ENCODE data around the gene PPM1L.

PPM1L gene

DNA sequence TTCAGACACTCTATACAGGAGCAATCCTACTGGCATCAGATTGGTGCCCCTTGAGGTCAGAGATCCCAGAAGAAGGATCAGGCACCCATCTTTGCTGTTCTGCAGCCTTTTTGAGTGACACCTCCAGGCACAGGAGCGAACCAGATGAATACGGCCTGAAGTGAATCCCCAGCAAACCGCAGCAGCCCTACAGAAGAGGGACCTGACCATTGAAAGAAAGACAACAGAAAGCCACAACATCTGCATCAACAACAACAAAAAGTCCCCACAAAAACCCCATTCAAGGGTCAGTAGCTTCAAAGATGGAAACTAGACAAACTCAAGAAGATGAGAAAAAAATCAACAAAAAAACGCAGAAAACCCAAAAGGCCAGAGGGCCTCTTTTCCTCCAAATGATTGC, 130.4 kb downstream of the PPM1L start:
- in situ Hi-C loops (cut with MboI; ENCODE audit: low pct_unique_long_range_greater_than_20kb, low sequenced_read_pairs, unreplicated experiment) = no loop called here
- DNase-seq (ENCODE audit: low spot score) = peak; percentile 27
- TF ChIP-seq, protein P1, sequence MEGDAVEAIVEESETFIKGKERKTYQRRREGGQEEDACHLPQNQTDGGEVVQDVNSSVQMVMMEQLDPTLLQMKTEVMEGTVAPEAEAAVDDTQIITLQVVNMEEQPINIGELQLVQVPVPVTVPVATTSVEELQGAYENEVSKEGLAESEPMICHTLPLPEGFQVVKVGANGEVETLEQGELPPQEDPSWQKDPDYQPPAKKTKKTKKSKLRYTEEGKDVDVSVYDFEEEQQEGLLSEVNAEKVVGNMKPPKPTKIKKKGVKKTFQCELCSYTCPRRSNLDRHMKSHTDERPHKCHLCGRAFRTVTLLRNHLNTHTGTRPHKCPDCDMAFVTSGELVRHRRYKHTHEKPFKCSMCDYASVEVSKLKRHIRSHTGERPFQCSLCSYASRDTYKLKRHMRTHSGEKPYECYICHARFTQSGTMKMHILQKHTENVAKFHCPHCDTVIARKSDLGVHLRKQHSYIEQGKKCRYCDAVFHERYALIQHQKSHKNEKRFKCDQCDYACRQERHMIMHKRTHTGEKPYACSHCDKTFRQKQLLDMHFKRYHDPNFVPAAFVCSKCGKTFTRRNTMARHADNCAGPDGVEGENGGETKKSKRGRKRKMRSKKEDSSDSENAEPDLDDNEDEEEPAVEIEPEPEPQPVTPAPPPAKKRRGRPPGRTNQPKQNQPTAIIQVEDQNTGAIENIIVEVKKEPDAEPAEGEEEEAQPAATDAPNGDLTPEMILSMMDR (IDR thresholded peaks at IDR 0.05; ENCODE audit: extremely low read depth, insufficient read depth, missing control alignments) = no peak

DNA sequence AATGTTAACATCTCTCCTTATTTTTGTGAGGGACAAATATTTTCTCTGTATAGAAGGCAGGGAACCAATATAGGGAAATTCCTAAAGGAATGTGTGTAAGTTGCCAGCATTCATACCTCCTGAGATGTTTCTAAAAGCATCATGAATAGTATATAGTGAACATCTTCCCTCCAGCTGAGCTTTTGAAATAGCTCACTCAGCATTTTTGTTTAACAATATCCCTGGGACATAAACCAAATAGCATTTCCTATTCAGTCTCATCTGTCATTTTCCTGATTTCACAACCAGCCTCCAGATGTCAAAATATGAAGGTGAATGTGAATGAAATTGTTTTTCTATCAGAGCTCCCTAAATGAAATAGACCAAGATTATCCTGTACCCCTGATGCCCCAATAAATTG, 137.2 kb downstream of the PPM1L start:
- TF ChIP-seq, protein P1 (IDR thresholded peaks at IDR 0.05; ENCODE audit: extremely low read depth, insufficient read depth, missing control alignments) = no peak
- no peak for DNase-seq (ENCODE audit: low spot score)
- in situ Hi-C loops (cut with MboI; ENCODE audit: low pct_unique_long_range_greater_than_20kb, low sequenced_read_pairs, unreplicated experiment) = no loop called here

DNA sequence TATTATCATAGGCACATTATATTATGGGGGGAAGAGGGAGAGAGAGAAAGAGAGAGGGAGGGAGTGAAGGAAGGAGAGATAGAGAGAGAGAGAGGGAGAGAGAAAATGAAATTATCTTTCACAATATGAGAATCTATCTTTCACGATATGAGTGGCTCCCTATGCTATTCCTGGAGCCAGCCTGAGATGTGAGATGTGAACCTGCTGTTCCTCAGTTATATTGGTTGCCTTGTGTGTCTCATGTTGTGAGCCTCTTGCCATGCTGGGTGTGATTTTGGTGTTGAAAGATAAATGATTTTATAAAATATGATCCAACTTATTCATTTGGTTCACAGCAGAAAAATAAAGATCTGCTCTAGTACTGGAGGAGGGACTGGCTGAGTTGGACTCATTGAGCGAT, 148.7 kb downstream of the PPM1L start:
- DNase-seq (ENCODE audit: low spot score) = no peak
- in situ Hi-C loops (cut with MboI; ENCODE audit: low pct_unique_long_range_greater_than_20kb, low sequenced_read_pairs, unreplicated experiment) = no loop called here
- TF ChIP-seq, protein P1 (IDR thresholded peaks at IDR 0.05; ENCODE audit: extremely low read depth, insufficient read depth, missing control alignments) = no peak

DNA sequence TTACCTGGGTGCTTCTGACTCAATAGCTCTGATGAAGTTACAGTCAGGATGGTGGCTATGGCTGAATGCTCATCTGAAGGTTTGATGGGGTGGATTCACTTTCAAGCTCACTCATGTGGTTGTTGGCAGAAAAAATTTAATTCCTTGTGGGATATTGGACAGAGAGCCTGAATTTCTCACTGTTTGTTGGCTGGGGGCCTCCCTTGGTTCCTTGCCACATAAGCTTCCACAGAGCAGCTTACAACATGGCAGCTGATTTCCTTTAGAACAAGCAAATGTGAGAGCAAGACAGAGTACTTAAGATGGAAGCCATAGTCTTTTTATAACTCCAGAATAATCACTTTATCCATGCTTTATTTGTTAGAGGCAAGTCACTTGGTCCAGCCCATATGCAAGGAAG, 150.6 kb downstream of the PPM1L start:
- DNase-seq (ENCODE audit: low spot score) = no peak
- in situ Hi-C loops (cut with MboI; ENCODE audit: low pct_unique_long_range_greater_than_20kb, low sequenced_read_pairs, unreplicated experiment) = no loop called here
- TF ChIP-seq, protein P1 (IDR thresholded peaks at IDR 0.05; ENCODE audit: extremely low read depth, insufficient read depth, missing control alignments) = no peak

DNA sequence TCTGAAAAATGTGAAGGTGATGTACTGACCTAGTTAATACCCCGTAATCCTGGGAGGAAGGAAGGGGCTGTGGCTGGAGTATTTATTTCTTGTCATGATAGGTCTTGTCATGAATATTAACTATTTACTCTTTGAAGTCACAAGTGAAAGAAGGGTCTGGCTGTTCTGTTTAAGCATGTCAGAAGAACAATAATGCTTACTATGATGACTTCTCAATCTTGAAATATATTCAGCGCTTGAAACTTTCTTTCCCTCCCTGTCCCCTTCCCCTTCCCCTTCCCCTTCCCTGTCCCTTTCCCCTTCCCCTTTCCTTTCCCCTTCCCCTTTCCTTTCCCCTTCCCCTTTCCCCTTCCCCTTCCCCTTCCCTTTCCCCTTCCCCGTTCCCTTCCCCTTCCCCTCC, 153.9 kb downstream of the PPM1L start:
- DNase-seq (ENCODE audit: low spot score) = no peak
- TF ChIP-seq, protein P1 (IDR thresholded peaks at IDR 0.05; ENCODE audit: extremely low read depth, insufficient read depth, missing control alignments) = no peak
- in situ Hi-C loops (cut with MboI; ENCODE audit: low pct_unique_long_range_greater_than_20kb, low sequenced_read_pairs, unreplicated experiment) = no loop called here

DNA sequence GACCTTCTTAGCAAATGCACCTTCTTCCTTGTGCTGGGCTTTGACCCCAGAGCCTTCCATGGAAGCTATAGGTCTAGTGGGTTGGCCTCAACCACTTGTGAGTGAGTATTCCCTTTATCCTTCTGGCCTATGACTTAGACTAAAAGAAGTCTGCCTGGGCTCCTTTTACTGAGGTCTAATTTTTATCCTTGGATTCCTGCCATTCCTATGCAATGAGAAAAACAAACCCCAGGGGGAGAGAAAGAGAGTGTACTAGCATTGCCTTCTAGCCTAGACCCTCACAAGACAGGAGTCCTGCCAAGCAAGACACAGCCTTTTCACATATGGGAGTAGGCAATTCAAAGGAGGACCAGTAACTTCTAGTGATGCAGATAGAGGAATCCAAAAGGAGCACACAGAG, 155.4 kb downstream of the PPM1L start:
- in situ Hi-C loops (cut with MboI; ENCODE audit: low pct_unique_long_range_greater_than_20kb, low sequenced_read_pairs, unreplicated experiment) = no loop called here
- no peak for DNase-seq (ENCODE audit: low spot score)
- TF ChIP-seq, protein P1 (IDR thresholded peaks at IDR 0.05; ENCODE audit: extremely low read depth, insufficient read depth, missing control alignments) = no peak

DNA sequence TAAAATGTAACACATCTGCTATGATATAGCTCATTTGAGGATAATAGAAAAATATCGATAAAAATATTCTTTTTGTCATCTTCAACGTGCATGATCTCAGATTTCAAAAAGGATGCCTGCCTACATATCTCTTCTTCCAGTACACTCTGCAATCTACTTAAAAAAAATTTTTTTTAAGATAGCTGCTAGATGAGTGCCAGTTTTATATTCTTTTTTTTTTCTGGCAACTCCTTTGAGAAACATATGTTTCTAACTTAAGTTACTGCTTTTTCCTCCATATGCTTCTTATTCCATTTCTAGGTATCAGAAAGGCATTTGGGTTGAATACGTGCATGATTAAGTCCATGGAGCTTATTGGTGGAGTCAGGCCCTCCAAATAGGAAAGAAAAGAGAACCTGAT, 160.4 kb downstream of the PPM1L start:
- TF ChIP-seq, protein P1 (IDR thresholded peaks at IDR 0.05; ENCODE audit: extremely low read depth, insufficient read depth, missing control alignments) = no peak
- in situ Hi-C loops (cut with MboI; ENCODE audit: low pct_unique_long_range_greater_than_20kb, low sequenced_read_pairs, unreplicated experiment) = no loop called here
- no peak for DNase-seq (ENCODE audit: low spot score)
